Mesothelial cell of epicardium (in vitro differentiated cells): ENCODE measurements around the gene CES3. TPM values are rescaled to one million over a fixed set of nuclear protein-coding genes. Genes with fewer than 3 reads are reported as not detected.

Experiments
- DNase-seq, 2 experiments: peaks; one replicate each; pipeline ENCODE4 v3.0.0; 2021; ENCODE audit warnings: low spot score in 2 of 2; ENCODE audit not compliant: unreplicated experiment in 2 of 2
- H3K27ac Mint-ChIP-seq: 2 replicates; pipeline ENCODE4 v1.8.0; 2021; ENCODE audit warnings: mixed read lengths
- H3K27me3 Mint-ChIP-seq: 2 replicates; pipeline ENCODE4 v1.8.0; 2021; ENCODE audit warnings: low read depth, mixed read lengths
- H3K36me3 Mint-ChIP-seq: 2 replicates; pipeline ENCODE4 v1.8.0; 2021; ENCODE audit warnings: mixed read lengths
- H3K4me1 Mint-ChIP-seq: 2 replicates; pipeline ENCODE4 v1.8.0; 2021; ENCODE audit warnings: mixed read lengths
- H3K4me3 Mint-ChIP-seq: 2 replicates; pipeline ENCODE4 v1.8.0; 2021; ENCODE audit warnings: mild to moderate bottlenecking, moderate library complexity, mixed read lengths
- H3K9me3 Mint-ChIP-seq: 2 replicates; pipeline ENCODE4 v1.8.0; 2021; ENCODE audit warnings: mixed read lengths
- CTCF ChIP-seq: fragments of 200-600 bp; sonication (generic); IDR thresholded peaks from one replicate; pipeline ENCODE4 v1.5.0; 2021; ENCODE audit warnings: antibody characterized with exemption; ENCODE audit not compliant: unreplicated experiment
- total RNA-seq: library from RNA; stranded (reverse); gene quantifications from 3 replicates; pipeline ENCODE4 v1.2.1, GENCODE V29; 2021

CES3 gene
- total RNA-seq, 1 donor from 2014 or later: 5.1 TPM

- no peak for TF ChIP-seq CTCF
- Mint-ChIP-seq H3K27ac (no peak overlapping the region), H3K9me3 (no peaks in the 10 kb centered on the region), H3K36me3 (no peaks in the 10 kb centered on the region), H3K27me3 (peaks cover 74% of the 10 kb centered on the region), H3K4me1 (peaks cover 8% of the 10 kb centered on the region), H3K4me3 (no peak overlapping the region)
- no peak for DNase-seq
These were observed 41.3 kb upstream of the CES3 start for GRCh38 chr16:66919569-66920298.

GRCh38 chr16:66920299-66920590 is 40.8 kb upstream of the CES3 start:
- Mint-ChIP-seq H3K27me3 (peaks cover 73% of the 10 kb centered on the region), H3K9me3 (no peaks in the 10 kb centered on the region), H3K4me1 (peaks cover 8% of the 10 kb centered on the region), H3K27ac (no peak overlapping the region), H3K36me3 (no peaks in the 10 kb centered on the region), H3K4me3 (no peak overlapping the region)
- no peak for TF ChIP-seq CTCF
- DNase-seq: no peak

- no peaks in the 10 kb centered on the region for H3K9me3 Mint-ChIP-seq
- H3K27me3 Mint-ChIP-seq: peaks cover 76% of the 10 kb centered on the region
- DNase-seq: no peak
- TF ChIP-seq CTCF: no peak
- no peaks in the 10 kb centered on the region for H3K36me3 Mint-ChIP-seq
- H3K27ac Mint-ChIP-seq: no peak overlapping the region
- H3K4me3 Mint-ChIP-seq: no peak overlapping the region
- H3K4me1 Mint-ChIP-seq: peaks cover 15% of the 10 kb centered on the region
These were observed 40.0 kb upstream of the CES3 start for GRCh38 chr16:66920924-66921680.

GRCh38 chr16:66921729-66922450 is 39.2 kb upstream of the CES3 start:
- H3K27ac Mint-ChIP-seq: no peak overlapping the region
- peaks cover 15% of the 10 kb centered on the region for H3K4me1 Mint-ChIP-seq
- peaks cover 78% of the 10 kb centered on the region for H3K27me3 Mint-ChIP-seq
- no peaks in the 10 kb centered on the region for H3K9me3 Mint-ChIP-seq
- TF ChIP-seq CTCF: no peak
- no peak for DNase-seq
- H3K4me3 Mint-ChIP-seq: no peak overlapping the region
- no peaks in the 10 kb centered on the region for H3K36me3 Mint-ChIP-seq

- Mint-ChIP-seq H3K27me3 (peaks cover 87% of the 10 kb centered on the region), H3K27ac (no peak overlapping the region), H3K4me1 (peaks cover 15% of the 10 kb centered on the region), H3K36me3 (no peaks in the 10 kb centered on the region), H3K4me3 (no peak overlapping the region), H3K9me3 (no peaks in the 10 kb centered on the region)
- no peak for DNase-seq
- no peak for TF ChIP-seq CTCF
These were observed 37.8 kb upstream of the CES3 start for GRCh38 chr16:66923247-66923731.
